ENCODE results near the gene SLC14A1. TPM values are rescaled to one million over a fixed set of nuclear protein-coding genes. Genes with fewer than 3 reads are reported as not detected.
A peak's percentile ranks its signal among the peaks of the same experiment; 100 is the strongest.

Gene SLC14A1
- total and polyA plus RNA-seq, 2 donors from 2014 or later = 8.5 to 15.3 TPM

DNA sequence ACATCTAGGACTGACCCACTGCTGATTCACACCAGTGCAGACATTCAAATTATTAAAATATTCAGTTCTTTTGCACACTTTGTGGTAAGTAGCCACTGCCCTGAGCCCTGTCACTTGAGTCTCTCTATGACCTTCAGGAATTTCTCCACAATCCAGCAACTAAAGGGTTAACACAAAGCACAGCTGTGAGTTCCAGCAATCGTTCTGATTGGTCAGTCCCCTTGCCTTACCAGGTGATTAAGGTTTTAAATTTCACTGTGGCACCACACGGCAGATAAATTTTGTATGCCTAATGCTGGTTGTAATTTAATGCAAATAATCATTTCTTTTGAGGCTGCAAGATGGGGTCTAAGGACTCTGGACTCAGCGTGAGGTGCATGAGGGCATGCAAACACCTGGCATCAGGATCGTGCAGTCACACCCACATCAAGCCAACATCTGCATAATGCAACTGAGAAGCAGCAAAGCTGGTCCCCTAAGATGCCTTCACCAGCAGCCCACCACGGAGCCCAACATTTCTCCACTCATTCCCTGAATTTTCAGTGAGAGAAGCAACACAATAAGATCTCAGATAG is 36.6 kb downstream of the SLC14A1 start:
- intact Hi-C loops (cut with DNase I) = no loop called here
- DNase-seq (peak in 4 of 5 donors; percentile 47 to 87 (median 67)), FAIRE-seq (no peak)
- Histone ChIP-seq H3K9ac (ENCODE audit: low read length in 3 of 3) (no peak overlapping the region), H3K9me3 (ENCODE audit: control insufficient read depth in 2 of 3, insufficient read depth in 1 of 3, low read length in 3 of 3) (no peaks in the 10 kb centered on the region), H3K4me1 (ENCODE audit: control insufficient read depth in 2 of 3, insufficient read depth in 2 of 3, low read depth in 1 of 3, low read length in 3 of 3) (peaks cover 0 to 3% (median 0%) of the 10 kb centered on the region in 3 donors), H3K27ac (ENCODE audit: low read depth in 2 of 2, low read length in 2 of 2) (no peak overlapping the region), H3K36me3 (ENCODE audit: control insufficient read depth in 2 of 3, insufficient read depth in 3 of 3, low read length in 3 of 3) (no peaks in the 10 kb centered on the region), H3K27me3 (ENCODE audit: control insufficient read depth, insufficient read depth, low read length) (no peaks in the 10 kb centered on the region), H3K4me3 (ENCODE audit: low read length in 3 of 3) (no peak overlapping the region)
- TF ChIP-seq, protein P1, sequence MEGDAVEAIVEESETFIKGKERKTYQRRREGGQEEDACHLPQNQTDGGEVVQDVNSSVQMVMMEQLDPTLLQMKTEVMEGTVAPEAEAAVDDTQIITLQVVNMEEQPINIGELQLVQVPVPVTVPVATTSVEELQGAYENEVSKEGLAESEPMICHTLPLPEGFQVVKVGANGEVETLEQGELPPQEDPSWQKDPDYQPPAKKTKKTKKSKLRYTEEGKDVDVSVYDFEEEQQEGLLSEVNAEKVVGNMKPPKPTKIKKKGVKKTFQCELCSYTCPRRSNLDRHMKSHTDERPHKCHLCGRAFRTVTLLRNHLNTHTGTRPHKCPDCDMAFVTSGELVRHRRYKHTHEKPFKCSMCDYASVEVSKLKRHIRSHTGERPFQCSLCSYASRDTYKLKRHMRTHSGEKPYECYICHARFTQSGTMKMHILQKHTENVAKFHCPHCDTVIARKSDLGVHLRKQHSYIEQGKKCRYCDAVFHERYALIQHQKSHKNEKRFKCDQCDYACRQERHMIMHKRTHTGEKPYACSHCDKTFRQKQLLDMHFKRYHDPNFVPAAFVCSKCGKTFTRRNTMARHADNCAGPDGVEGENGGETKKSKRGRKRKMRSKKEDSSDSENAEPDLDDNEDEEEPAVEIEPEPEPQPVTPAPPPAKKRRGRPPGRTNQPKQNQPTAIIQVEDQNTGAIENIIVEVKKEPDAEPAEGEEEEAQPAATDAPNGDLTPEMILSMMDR (IDR thresholded peaks at IDR 0.05; ENCODE audit: borderline replicate concordance, extremely low read depth, insufficient read depth) = no peak

DNA sequence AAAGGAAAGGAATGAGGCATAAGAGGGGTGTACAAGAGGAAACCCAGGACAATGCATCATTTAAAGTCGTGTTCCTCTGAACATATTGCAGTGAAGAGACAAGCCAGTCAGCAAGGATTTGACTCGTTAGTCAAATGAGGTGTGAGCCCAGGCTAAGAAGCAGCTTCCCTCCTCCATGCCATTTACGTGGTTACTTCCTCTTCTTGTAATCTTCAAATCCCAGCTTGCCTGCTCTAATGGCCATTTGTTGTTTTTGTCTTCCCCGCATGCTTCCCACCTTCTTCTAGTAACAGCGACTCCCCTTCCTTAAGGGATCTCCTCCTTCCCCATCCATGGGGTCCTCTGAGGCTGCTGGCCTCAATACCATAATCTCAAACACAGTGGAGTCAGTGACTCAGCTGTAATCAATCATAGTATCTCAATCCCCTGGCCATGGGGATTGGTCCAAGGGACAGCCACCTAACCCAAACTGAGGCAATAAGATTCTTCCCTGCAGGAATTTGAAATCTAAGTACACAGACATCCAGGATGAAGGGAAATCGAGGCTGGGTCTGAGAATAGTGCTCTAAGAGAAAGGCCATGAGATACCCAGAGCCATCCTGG is 37.6 kb downstream of the SLC14A1 start:
- Histone ChIP-seq H3K27ac (ENCODE audit: low read depth in 2 of 2, low read length in 2 of 2) (no peak overlapping the region), H3K4me3 (ENCODE audit: low read length in 3 of 3) (no peak overlapping the region), H3K4me1 (ENCODE audit: control insufficient read depth in 2 of 3, insufficient read depth in 2 of 3, low read depth in 1 of 3, low read length in 3 of 3) (no peaks in the 10 kb centered on the region), H3K27me3 (ENCODE audit: control insufficient read depth, insufficient read depth, low read length) (no peaks in the 10 kb centered on the region), H3K9me3 (ENCODE audit: control insufficient read depth in 2 of 3, insufficient read depth in 1 of 3, low read length in 3 of 3) (no peaks in the 10 kb centered on the region), H3K36me3 (ENCODE audit: control insufficient read depth in 2 of 3, insufficient read depth in 3 of 3, low read length in 3 of 3) (no peaks in the 10 kb centered on the region), H3K9ac (ENCODE audit: low read length in 3 of 3) (no peak overlapping the region)
- DNase-seq (no peak), FAIRE-seq (no peak)
- intact Hi-C loops (cut with DNase I) = no loop called here
- TF ChIP-seq, protein P1 (IDR thresholded peaks at IDR 0.05; ENCODE audit: borderline replicate concordance, extremely low read depth, insufficient read depth) = no peak

DNA sequence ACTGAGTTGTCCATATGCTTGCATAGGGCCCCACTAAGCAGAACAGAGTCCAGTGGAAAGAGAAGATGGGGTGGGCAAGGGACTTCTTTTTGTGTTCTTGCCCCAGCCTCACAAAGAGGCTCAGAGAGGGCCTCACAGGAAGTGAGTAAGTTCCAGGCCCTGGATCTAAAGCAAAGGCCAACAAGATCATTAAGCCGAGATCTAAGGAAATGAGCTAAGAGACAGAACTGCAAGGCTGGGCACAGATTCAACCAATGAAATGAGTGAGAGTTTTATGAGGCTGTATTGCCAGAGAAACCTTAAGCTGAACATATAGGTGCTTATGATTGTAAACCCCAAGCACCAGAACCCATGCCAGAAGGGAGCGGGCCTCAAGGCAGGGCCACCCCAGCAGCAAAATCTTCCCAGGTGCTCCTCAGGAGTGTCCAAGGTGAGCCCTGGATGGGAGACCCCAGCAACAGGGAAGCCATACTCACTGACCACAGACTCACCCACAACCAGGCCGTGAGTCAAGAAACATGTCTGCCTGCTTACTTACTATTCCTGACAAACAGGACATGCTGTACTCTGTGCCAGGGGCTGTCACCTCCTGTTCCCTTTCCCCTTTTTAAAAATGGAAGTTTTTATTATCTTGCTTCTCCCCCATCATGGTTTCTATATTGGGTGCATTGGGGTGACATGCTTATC is 40.2 kb downstream of the SLC14A1 start:
- DNase-seq = no peak
- TF ChIP-seq, protein P1 (IDR thresholded peaks at IDR 0.05; ENCODE audit: borderline replicate concordance, extremely low read depth, insufficient read depth) = no peak
- H3K27ac ChIP-seq (ENCODE audit: low read depth in 2 of 2, low read length in 2 of 2) = no peak overlapping the region
- H3K36me3 ChIP-seq (ENCODE audit: control insufficient read depth in 2 of 3, insufficient read depth in 3 of 3, low read length in 3 of 3) = no peaks in the 10 kb centered on the region
- intact Hi-C loops (cut with DNase I) = no loop called here
- H3K27me3 ChIP-seq (ENCODE audit: control insufficient read depth, insufficient read depth, low read length) = no peaks in the 10 kb centered on the region
- no peak overlapping the region for H3K9ac ChIP-seq (ENCODE audit: low read length in 3 of 3)
- no peak overlapping the region for H3K4me3 ChIP-seq (ENCODE audit: low read length in 3 of 3)
- H3K9me3 ChIP-seq (ENCODE audit: control insufficient read depth in 2 of 3, insufficient read depth in 1 of 3, low read length in 3 of 3) = no peaks in the 10 kb centered on the region
- no peaks in the 10 kb centered on the region for H3K4me1 ChIP-seq (ENCODE audit: control insufficient read depth in 2 of 3, insufficient read depth in 2 of 3, low read depth in 1 of 3, low read length in 3 of 3)
- FAIRE-seq = no peak
